ENCODE data around the gene ITGB2. TPM values are rescaled to one million over a fixed set of nuclear protein-coding genes. Genes with fewer than 3 reads are reported as not detected.

The ITGB2 gene
- total RNA-seq, 6 donors from 2014 or later: 73.1 to 435 (median 149) TPM

DNA sequence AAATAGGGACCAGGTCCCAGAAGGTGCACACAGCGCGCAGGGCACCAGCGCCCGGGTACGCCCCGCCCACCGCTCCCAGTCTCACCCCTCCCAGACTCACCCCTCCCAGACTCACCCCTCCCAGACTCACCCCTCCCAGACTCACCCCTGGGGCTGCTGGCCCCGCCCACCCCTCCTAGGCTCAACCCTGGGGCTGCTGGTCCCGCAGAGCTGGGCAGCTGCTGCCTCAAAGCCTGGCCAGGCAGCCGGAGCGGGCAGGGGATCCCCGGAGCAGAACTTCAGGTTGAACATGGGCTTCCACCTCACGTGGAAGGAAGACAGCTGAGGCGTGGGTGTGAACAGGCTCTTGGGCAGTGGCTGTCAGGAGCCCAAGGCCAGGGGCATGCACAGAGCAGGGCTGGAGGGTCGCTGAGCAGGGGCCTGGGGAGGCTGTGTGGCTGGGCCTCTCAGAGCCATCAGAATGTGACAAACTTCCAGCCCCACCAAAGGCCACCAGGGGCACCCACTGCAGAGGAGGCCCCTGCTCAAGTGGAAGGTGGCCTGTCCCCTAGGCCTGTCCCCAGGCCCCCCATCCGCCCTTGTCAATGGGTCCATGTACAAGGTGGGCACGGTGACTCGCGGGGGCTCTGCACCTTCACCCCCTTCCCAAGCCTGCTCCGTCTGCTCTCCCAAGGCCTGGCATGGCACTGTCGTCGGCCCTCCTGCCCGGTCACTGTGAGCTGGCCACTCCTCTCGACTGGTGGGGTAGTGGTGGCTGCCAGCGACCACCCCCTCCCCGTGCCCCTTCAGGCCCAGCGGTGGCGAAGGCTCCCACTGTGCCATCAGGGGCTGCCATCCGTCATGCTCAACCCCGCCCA, 82.4 kb downstream of the ITGB2 start:
- no peak for TF ChIP-seq EP300 (IDR thresholded peaks at IDR 0.05)
- TF ChIP-seq, protein P1, sequence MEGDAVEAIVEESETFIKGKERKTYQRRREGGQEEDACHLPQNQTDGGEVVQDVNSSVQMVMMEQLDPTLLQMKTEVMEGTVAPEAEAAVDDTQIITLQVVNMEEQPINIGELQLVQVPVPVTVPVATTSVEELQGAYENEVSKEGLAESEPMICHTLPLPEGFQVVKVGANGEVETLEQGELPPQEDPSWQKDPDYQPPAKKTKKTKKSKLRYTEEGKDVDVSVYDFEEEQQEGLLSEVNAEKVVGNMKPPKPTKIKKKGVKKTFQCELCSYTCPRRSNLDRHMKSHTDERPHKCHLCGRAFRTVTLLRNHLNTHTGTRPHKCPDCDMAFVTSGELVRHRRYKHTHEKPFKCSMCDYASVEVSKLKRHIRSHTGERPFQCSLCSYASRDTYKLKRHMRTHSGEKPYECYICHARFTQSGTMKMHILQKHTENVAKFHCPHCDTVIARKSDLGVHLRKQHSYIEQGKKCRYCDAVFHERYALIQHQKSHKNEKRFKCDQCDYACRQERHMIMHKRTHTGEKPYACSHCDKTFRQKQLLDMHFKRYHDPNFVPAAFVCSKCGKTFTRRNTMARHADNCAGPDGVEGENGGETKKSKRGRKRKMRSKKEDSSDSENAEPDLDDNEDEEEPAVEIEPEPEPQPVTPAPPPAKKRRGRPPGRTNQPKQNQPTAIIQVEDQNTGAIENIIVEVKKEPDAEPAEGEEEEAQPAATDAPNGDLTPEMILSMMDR (IDR thresholded peaks at IDR 0.05): no peak
- no peak for TF ChIP-seq POLR2AphosphoS5 (IDR thresholded peaks at IDR 0.05)
- TF ChIP-seq POLR2A (IDR thresholded peaks at IDR 0.05): no peak
- ATAC-seq (ENCODE audit: low FRiP score in 2 of 2) (peak in 1 of 2 donors; percentile 20), DNase-seq (no peak)
- Histone ChIP-seq H3K4me1 (peaks cover 0 to 7% (median 2%) of the 10 kb centered on the region in 4 donors), H3K9me3 (no peaks in the 10 kb centered on the region), H3K27ac (no peak overlapping the region), H3K4me3 (no peak overlapping the region), H3K27me3 (no peaks in the 10 kb centered on the region), H3K36me3 (no peaks in the 10 kb centered on the region)
- 88 to 93% methylated on average over 9 to 24 of the region's 30 CpGs for WGBS, 2 donors

- TF ChIP-seq POLR2A (IDR thresholded peaks at IDR 0.05) (no peak), EP300 (IDR thresholded peaks at IDR 0.05) (no peak), POLR2AphosphoS5 (IDR thresholded peaks at IDR 0.05) (no peak)
- TF ChIP-seq, protein P1 (IDR thresholded peaks at IDR 0.05): no peak
- no peak overlapping the region for H3K27ac ChIP-seq
- H3K4me1 ChIP-seq: peaks cover 0 to 7% (median 2%) of the 10 kb centered on the region in 4 donors
- 80 to 84% methylated on average over 5 of the region's 13 CpGs for WGBS, 2 donors
- H3K27me3 ChIP-seq: no peaks in the 10 kb centered on the region
- ATAC-seq (ENCODE audit: low FRiP score in 2 of 2): no peak
- DNase-seq: no peak
- no peaks in the 10 kb centered on the region for H3K9me3 ChIP-seq
- no peaks in the 10 kb centered on the region for H3K36me3 ChIP-seq
- H3K4me3 ChIP-seq: no peak overlapping the region
These were observed 83.2 kb downstream of the ITGB2 start for GRCh38 chr21:44837537-44837936.

- H3K27me3 ChIP-seq: no peaks in the 10 kb centered on the region
- H3K27ac ChIP-seq: no peak overlapping the region
- WGBS, 2 donors: 61 to 66% methylated on average over 8 to 26 of the region's 37 CpGs
- peaks cover 0 to 7% (median 2%) of the 10 kb centered on the region in 4 donors for H3K4me1 ChIP-seq
- ATAC-seq (ENCODE audit: low FRiP score in 2 of 2): peak; percentile 43 to 49
- DNase-seq: peak in 1 of 2 donors; percentile 68
- TF ChIP-seq POLR2AphosphoS5 (IDR thresholded peaks at IDR 0.05) (no peak), EP300 (IDR thresholded peaks at IDR 0.05) (no peak), POLR2A (IDR thresholded peaks at IDR 0.05) (no peak)
- TF ChIP-seq, protein P1 (IDR thresholded peaks at IDR 0.05): no peak
- H3K4me3 ChIP-seq: no peak overlapping the region
- H3K9me3 ChIP-seq: no peaks in the 10 kb centered on the region
- no peaks in the 10 kb centered on the region for H3K36me3 ChIP-seq
These were observed 83.8 kb downstream of the ITGB2 start for GRCh38 chr21:44836666-44837471.

DNA sequence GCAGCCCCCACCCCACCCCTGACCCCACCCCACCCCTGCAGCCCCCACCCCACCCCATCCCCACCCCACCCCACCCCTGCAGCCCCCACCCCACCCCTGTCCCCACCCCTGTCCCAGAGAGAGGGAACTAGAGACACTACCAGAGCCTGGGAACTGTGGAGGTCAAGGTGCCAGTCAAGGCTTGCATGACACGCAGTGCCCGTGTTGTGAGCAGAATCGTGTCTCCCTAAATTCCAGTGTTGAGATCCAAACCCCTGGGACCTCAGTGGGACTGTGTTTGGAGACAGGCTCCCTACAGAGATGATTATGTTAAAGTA, 84.4 kb downstream of the ITGB2 start:
- no peak for ATAC-seq (ENCODE audit: low FRiP score in 2 of 2)
- H3K4me3 ChIP-seq: no peak overlapping the region
- H3K4me1 ChIP-seq: peaks cover 0 to 7% (median 2%) of the 10 kb centered on the region in 4 donors
- H3K9me3 ChIP-seq: no peaks in the 10 kb centered on the region
- no peak overlapping the region for H3K27ac ChIP-seq
- no peaks in the 10 kb centered on the region for H3K27me3 ChIP-seq
- no peak for DNase-seq
- H3K36me3 ChIP-seq: no peaks in the 10 kb centered on the region
- WGBS, 2 donors: 57% methylated on average over 1 of the region's 3 CpGs; no CpG with 5 or more reads in 1 of the 2 donors
- TF ChIP-seq EP300 (IDR thresholded peaks at IDR 0.05): no peak
- TF ChIP-seq, protein P1 (IDR thresholded peaks at IDR 0.05): no peak
- no peak for TF ChIP-seq POLR2A (IDR thresholded peaks at IDR 0.05)
- TF ChIP-seq POLR2AphosphoS5 (IDR thresholded peaks at IDR 0.05): no peak

Other genes with a start within 250 kb of the ITGB2 start
- gene KRTAP12-1, start 238.7 kb downstream of the ITGB2 start, total RNA-seq: not detected
- gene KRTAP10-12, start 223.7 kb downstream of the ITGB2 start, total RNA-seq: not detected
- under 1 TPM in 2 of 6 donors, not detected in 4; 0.14 to 0.17 TPM for gene TSPEAR, start 209.3 kb downstream of the ITGB2 start, total RNA-seq
- 100 to 1,000 TPM in 1 of 6 donors, 10 to 100 TPM in 5; 74.4 to 218 (median 80.1) TPM for gene UBE2G2, start 119.1 kb downstream of the ITGB2 start, total RNA-seq
- 10 to 100 TPM; 46.1 to 97.6 (median 73.2) TPM for gene SUMO3, start 102.8 kb downstream of the ITGB2 start, total RNA-seq
- 100 to 1,000 TPM; 150 to 316 (median 247) TPM for gene PTTG1IP, start 47.2 kb downstream of the ITGB2 start, total RNA-seq
- 10 to 100 TPM in 5 of 6 donors, 1 to 10 TPM in 1; 5.5 to 34.6 (median 22.8) TPM for gene SLX9, start 19.1 kb upstream of the ITGB2 start, total RNA-seq
- 10 to 100 TPM; 26.5 to 94.3 (median 42.4) TPM for gene ADARB1, start 153.7 kb upstream of the ITGB2 start, total RNA-seq